GM12872 (cell line): ENCODE measurements around the gene FLVCR1.

Experiments
- TF ChIP-seq, protein P1 (sequence below): IDR thresholded peaks from 3 replicates; pipeline ENCODE4 v1.5.1; 2011; ENCODE audit warnings: low read depth, mild to moderate bottlenecking, low read length, moderate library complexity; ENCODE audit not compliant: insufficient read depth

Gene FLVCR1

DNA sequence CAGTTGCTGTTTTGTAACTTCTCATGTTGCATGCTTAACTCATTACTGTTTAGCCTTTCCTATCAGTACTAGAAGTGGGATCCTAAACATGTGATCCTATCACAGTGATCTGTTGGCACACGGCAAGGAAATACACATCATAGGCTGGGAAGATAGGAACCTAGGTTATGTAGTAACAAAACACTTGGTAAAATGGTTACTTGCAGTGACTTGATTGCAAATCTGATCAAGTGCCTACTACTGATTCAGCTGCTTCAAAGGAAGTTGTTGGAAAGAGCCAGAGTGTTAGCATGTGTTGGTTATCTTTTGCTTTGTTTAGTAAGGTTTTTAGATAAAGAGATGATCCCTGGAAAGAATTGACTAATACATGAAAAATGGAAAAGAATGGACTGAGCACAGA, 83.4 kb downstream of the FLVCR1 start:
- TF ChIP-seq, protein P1, sequence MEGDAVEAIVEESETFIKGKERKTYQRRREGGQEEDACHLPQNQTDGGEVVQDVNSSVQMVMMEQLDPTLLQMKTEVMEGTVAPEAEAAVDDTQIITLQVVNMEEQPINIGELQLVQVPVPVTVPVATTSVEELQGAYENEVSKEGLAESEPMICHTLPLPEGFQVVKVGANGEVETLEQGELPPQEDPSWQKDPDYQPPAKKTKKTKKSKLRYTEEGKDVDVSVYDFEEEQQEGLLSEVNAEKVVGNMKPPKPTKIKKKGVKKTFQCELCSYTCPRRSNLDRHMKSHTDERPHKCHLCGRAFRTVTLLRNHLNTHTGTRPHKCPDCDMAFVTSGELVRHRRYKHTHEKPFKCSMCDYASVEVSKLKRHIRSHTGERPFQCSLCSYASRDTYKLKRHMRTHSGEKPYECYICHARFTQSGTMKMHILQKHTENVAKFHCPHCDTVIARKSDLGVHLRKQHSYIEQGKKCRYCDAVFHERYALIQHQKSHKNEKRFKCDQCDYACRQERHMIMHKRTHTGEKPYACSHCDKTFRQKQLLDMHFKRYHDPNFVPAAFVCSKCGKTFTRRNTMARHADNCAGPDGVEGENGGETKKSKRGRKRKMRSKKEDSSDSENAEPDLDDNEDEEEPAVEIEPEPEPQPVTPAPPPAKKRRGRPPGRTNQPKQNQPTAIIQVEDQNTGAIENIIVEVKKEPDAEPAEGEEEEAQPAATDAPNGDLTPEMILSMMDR: no peak

DNA sequence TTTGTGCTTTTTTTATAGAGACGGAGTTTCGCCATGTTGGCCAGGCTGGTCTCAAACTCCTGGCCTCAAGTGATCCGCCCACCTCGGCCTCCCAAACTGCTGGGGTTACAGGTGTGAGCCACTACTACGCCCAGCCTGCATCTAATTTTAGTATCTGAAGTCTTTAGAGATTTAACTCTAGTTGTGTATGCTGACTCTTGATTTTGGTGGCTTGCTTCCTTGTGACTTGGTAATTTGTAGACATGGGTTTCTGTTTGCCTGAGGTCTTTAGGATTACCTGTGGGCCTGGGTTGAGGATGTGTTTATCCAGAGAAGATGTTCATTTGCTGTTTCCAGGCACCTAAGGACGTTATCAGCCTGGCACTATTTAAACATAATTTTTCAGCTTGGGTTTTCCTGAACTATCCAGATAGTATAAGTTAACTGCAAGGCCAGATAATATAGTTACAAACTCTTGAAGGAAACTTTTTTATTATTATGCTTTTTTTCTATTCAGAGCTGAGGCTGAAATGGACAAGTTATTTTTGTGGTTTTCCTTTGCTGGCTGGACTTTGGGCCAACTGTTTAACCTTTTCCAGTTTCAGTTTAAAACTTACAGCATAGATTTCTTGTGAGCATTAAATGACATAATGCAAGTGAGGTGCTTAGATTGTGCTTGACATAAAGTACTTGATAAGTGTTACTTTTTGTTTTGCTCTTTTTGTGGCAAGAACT, 84.8 kb downstream of the FLVCR1 start:
- TF ChIP-seq, protein P1: no peak

DNA sequence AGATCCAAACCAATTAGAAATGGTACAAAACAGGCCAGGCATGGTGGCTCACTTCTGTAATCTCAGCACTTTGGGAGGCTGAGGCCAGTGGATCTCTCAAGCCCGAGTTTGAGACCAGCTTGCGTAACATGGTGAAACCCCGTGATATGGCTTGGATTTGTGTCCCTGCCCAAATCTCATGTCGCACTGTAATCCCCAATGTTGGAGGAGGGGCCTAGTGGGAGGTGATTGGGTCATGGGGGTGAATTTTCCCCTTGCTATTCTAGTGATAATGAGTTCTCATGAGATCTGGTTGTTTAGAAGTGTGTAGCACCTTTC, 85.3 kb downstream of the FLVCR1 start:
- TF ChIP-seq, protein P1: no peak

DNA sequence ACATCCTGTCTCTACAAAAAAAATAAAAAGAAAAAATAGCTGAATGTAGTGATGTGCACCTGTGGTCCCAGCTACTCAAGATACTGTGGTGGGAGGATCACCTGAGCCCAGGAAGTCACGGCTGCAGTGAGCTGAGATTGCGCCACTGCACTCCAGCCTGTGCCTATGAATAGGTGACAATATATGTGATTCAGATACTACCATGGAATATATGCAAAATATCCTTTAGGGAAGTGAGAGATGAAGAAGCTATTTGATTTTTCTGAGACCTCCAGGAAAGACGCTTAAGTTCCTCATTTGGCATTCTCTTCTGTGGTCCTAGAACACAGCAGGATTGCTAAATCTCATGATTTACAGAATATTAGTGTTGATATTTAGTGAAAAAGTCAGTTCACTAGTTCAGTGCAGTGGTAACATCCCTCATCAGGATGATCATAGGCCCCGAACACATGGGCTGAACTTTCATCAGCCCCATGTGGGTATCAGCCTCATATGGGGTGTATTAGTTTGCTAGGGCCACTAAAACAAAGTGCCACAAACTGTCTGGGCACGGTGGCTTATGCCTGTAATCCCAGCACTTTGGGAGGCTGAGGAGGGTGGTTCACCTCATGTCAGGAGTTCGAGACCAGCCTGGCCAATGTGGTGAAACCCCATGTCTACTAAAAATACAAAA, 86.3 kb downstream of the FLVCR1 start:
- TF ChIP-seq, protein P1: no peak

DNA sequence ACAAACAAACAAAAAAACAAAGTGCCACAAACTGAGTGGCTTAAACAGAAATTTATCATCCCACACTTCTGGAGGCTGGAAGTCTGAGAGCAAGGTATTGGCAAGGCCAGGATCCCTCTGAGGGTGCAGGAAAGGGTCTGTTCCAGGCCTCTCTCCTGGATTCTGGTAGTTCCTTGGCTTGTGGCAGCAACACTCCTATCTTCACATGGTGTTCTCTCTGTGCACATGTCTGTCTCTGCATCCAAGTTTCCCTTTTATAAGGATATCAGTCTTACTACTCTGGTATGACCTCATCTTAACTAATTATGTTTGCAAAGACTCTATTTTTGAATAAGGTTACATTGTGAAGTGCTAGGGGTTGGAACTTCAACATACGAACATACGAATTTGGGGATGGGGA, 87.0 kb downstream of the FLVCR1 start:
- TF ChIP-seq, protein P1: no peak

DNA sequence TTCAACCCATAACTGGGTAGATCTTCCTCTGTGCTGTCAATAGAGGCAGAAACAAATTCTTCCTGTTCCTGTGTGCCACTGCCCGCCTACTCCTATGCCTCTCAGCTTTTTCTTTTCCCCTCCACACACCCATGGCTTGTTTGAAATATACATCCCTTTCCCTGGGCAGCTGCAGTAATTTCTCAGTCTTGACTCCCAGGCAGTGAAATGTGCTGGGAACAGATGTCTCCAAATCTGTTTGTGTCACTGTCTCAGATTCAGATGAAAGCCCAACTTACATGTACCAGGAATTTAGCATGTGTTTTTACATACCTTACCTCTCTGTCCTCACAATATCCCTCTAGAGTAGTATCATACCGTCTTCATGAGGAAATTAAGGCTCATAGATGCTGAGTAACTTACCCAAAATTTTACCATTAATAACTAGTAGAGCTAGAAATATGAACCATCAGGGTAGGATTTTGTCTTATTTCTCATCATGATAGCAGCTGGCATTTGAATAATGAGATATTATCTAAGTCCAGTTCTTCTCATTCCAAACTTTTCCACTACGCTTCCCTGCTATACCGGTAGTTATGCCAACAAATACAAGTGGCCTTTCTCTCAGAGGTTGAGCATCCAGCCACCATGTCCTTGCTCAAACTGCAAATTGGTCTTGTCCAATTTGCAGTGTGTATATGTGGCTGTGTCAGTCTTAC, 87.5 kb downstream of the FLVCR1 start:
- TF ChIP-seq, protein P1: no peak

DNA sequence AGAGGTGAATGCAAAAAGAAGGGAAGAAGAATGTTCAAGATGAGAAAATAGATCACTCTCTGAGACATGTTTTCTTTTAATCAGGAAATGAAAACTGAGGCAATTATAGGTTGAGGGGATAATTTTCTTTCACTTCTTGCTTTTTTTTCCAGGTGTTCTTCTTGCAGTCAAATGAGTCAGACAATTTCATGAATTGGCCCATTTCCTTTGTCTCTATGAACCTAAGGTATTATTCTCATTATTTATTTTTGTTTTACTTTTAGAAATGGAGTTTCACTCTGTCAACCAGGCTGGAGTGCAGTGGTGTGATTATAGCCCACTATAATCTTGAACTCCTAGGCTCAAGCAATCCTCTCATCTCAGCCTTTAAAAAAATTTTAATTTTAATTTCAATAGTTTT, 88.8 kb downstream of the FLVCR1 start:
- TF ChIP-seq, protein P1: no peak
